ENCODE data around the gene LTF. TPM values are rescaled to one million over a fixed set of nuclear protein-coding genes. Genes with fewer than 3 reads are reported as not detected.

Gene LTF
- total and polyA plus RNA-seq, 2 of the 13 experiments (the other 11 are each of a cell fraction or from before 2014, with no cell fraction given) = not detected

GRCh38 chr3:46488735-46489361, 24.1 kb upstream of the LTF start (continued):
- TF ChIP-seq ERF (CRISPR knock-in tag; IDR thresholded peaks at IDR 0.05) (peak; percentile 55; the same call in 1 of the 2 replicates), MATR3 (CRISPR knock-in tag; IDR thresholded peaks at IDR 0.05) (no peak), ZNF614 (CRISPR knock-in tag; IDR thresholded peaks at IDR 0.05; ENCODE audit: borderline replicate concordance) (peak; percentile 62; the same call in 1 of the 2 replicates), NR1H2 (CRISPR knock-in tag; IDR thresholded peaks at IDR 0.05; ENCODE audit: borderline replicate concordance, low read depth) (no peak), MIXL1 (CRISPR knock-in tag; IDR thresholded peaks at IDR 0.05) (no peak), ZNF451 (CRISPR knock-in tag; IDR thresholded peaks at IDR 0.05) (no peak), FOXM1 (CRISPR knock-in tag; IDR thresholded peaks at IDR 0.05) (no peak), AGO1 (IDR thresholded peaks at IDR 0.05; ENCODE audit: low read depth, low read length, poor library complexity, severe bottlenecking) (no peak), ZNF770 (CRISPR knock-in tag; IDR thresholded peaks at IDR 0.05) (no peak), PCBP2 (optimal IDR thresholded peaks at IDR 0.05; ENCODE audit: low read depth, low read length, poor library complexity, severe bottlenecking) (no peak), KDM1A (CRISPR knock-in tag; IDR thresholded peaks at IDR 0.05) (peak; percentile 45; the same call in 1 of the 2 replicates), REXO4 (CRISPR knock-in tag; IDR thresholded peaks at IDR 0.05; ENCODE audit: borderline replicate concordance) (no peak), NCOA1 (CRISPR knock-in tag; IDR thresholded peaks at IDR 0.05) (no peak), ZNF552 (CRISPR knock-in tag; IDR thresholded peaks at IDR 0.05; ENCODE audit: borderline replicate concordance) (no peak), GABPA (IDR thresholded peaks at IDR 0.05; ENCODE audit: low read depth, low read length) (no peak), GABPA (CRISPR knock-in tag; IDR thresholded peaks at IDR 0.05; ENCODE audit: low read depth) (no peak), ZNF30 (CRISPR knock-in tag; IDR thresholded peaks at IDR 0.05) (no peak), RORA (CRISPR knock-in tag; IDR thresholded peaks at IDR 0.05) (no peak), ZHX1 (CRISPR knock-in tag; IDR thresholded peaks at IDR 0.05; ENCODE audit: low read depth) (no peak), ARNT (IDR thresholded peaks at IDR 0.05) (no peak)
- TF ChIP-seq, protein P1, sequence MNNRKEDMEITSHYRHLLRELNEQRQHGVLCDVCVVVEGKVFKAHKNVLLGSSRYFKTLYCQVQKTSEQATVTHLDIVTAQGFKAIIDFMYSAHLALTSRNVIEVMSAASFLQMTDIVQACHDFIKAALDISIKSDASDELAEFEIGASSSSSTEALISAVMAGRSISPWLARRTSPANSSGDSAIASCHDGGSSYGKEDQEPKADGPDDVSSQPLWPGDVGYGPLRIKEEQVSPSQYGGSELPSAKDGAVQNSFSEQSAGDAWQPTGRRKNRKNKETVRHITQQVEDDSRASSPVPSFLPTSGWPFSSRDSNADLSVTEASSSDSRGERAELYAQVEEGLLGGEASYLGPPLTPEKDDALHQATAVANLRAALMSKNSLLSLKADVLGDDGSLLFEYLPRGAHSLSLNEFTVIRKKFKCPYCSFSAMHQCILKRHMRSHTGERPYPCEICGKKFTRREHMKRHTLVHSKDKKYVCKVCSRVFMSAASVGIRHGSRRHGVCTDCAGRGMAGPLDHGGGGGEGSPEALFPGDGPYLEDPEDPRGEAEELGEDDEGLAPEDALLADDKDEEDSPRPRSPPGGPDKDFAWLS (CRISPR knock-in tag; IDR thresholded peaks at IDR 0.05; ENCODE audit: borderline replicate concordance) = no peak
- TF ChIP-seq, protein P2, sequence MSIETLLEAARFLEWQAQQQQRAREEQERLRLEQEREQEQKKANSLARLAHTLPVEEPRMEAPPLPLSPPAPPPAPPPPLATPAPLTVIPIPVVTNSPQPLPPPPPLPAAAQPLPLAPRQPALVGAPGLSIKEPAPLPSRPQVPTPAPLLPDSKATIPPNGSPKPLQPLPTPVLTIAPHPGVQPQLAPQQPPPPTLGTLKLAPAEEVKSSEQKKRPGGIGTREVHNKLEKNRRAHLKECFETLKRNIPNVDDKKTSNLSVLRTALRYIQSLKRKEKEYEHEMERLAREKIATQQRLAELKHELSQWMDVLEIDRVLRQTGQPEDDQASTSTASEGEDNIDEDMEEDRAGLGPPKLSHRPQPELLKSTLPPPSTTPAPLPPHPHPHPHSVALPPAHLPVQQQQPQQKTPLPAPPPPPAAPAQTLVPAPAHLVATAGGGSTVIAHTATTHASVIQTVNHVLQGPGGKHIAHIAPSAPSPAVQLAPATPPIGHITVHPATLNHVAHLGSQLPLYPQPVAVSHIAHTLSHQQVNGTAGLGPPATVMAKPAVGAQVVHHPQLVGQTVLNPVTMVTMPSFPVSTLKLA (IDR thresholded peaks at IDR 0.05) = no peak

All from HepG2 (cell line).